Measurements from ENCODE around the gene MAML3. TPM values are rescaled to one million over a fixed set of nuclear protein-coding genes. Genes with fewer than 3 reads are reported as not detected.

The MAML3 gene
- total and polyA plus RNA-seq, 3 experiments from 2014 or later, result 0.44 to 0.57 (median 0.52) TPM

DNA sequence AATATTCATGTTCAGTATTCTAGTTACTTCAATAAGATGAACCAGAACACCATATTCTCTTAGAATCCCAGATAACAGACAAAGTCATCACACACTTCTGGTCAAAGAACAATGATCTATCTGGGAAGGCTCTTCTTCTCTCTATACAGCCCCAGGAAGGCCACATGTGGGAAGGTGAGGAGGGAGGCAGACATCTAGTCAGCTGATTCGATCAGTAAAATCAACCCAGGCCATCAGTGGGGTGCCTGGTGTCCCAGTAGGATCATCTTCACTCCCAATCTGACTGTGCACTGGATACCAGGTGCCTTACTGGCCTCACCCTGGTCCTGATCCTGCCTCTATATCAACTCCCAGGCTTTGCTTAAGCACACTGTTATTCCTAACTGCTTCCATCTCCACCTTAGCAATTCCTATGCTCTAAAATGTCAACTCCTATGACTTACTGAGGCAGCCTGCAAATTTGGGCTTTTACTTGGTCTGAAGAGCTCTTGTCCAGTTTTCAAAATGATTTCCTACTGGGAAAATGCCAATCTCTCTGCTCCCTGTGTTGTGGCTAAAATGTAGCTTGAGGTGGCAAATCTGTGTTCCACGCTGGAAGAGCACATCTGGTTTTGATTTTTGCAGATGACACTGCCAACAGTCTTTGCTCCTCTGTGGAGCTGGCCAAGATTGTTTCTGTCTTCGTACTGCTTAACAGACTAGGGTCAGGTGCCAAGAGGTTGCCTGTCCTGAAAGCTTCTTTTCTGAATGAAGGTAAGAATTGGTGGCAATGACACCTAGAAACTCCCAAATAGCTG lies 359.6 kb downstream of the MAML3 start:
- Mint-ChIP-seq H3K27ac (no peak overlapping the region), H3K4me1 (no peaks in the 10 kb centered on the region), H3K9me3 (peaks cover 0 to 8% (median 0%) of the 10 kb centered on the region in 5 donors), H3K27me3 (peaks cover 6 to 34% of the 10 kb centered on the region in 2 donors), H3K4me3 (no peak overlapping the region), H3K36me3 (no peaks in the 10 kb centered on the region)
- Histone ChIP-seq H3K4me1 (ENCODE audit: insufficient read depth, low read length) (no peaks in the 10 kb centered on the region), H3K27ac (ENCODE audit: low read depth, low read length) (no peak overlapping the region), H3K4me3 (ENCODE audit: low read length) (no peak overlapping the region), H3K9me3 (ENCODE audit: low read length) (no peaks in the 10 kb centered on the region), H3K36me3 (ENCODE audit: insufficient read depth, low read length) (no peaks in the 10 kb centered on the region), H3K27me3 (ENCODE audit: insufficient read depth, low read length, poor library complexity, severe bottlenecking) (no peaks in the 10 kb centered on the region)
- DNase-seq, result no peak
- CTCF ChIA-PET, result no interaction called here
- POLR2A ChIA-PET, result no interaction called here

DNA sequence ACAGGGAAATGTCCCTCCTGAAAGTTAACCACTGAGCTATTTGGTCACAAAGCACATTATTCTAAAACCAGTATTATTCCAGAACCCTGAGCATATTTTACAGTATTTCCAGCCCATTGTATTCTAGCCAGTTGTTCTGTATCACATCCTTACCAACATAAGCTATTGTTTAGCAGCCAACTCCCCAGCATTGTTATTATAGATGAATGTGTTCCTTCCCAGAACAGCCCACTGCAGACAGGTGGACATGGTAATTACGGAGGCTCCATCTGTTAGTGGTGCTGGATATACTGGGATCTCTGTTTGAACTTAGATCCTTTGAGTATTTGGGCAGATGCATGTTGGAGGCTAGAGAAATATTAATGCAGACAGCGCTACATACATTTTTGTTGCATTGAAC lies 362.3 kb downstream of the MAML3 start:
- Histone ChIP-seq H3K27me3 (ENCODE audit: insufficient read depth, low read length, poor library complexity, severe bottlenecking) (no peaks in the 10 kb centered on the region), H3K27ac (ENCODE audit: low read depth, low read length) (no peak overlapping the region), H3K9me3 (ENCODE audit: low read length) (no peaks in the 10 kb centered on the region), H3K36me3 (ENCODE audit: insufficient read depth, low read length) (no peaks in the 10 kb centered on the region), H3K4me3 (ENCODE audit: low read length) (no peak overlapping the region), H3K4me1 (ENCODE audit: insufficient read depth, low read length) (no peaks in the 10 kb centered on the region)
- Mint-ChIP-seq H3K36me3 (peaks cover 0 to 3% (median 0%) of the 10 kb centered on the region in 3 donors), H3K9me3 (peaks cover 0 to 10% (median 0%) of the 10 kb centered on the region in 5 donors), H3K27ac (no peak overlapping the region), H3K4me1 (no peaks in the 10 kb centered on the region), H3K4me3 (no peak overlapping the region), H3K27me3 (peaks cover 7 to 35% of the 10 kb centered on the region in 2 donors)
- no peak for DNase-seq
- CTCF ChIA-PET, result interaction anchor here (1.1 kb wide), 1 partner anchor 70 kb away, joined by 3 read pairs; no protein-coding TSS in a partner anchor
- POLR2A ChIA-PET, result no interaction called here

DNA sequence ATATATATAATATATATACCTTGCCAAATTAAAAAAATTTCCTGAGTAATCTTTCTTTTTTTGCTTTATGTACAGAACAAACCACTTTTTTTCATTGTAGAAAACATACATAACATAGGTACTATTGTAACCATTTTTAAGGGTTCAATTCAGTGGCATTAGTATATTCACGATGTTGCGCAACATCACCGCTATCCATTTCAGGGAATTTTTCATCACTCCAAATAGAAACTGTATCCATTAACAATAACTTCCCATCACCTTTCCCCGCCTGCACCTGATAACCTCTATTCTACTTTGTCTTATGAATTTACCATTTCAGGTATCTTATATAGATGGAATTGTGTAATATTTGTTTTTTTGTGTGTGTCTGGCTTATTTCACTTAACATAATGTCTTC lies 363.7 kb downstream of the MAML3 start:
- H3K27me3 Mint-ChIP-seq, result peaks cover 7 to 30% of the 10 kb centered on the region in 2 donors
- no peaks in the 10 kb centered on the region for H3K27me3 ChIP-seq (ENCODE audit: insufficient read depth, low read length, poor library complexity, severe bottlenecking)
- H3K27ac Mint-ChIP-seq, result no peak overlapping the region
- CTCF ChIA-PET, result no interaction called here
- H3K4me3 ChIP-seq (ENCODE audit: low read length), result no peak overlapping the region
- H3K9me3 ChIP-seq (ENCODE audit: low read length), result no peaks in the 10 kb centered on the region
- no peaks in the 10 kb centered on the region for H3K4me1 Mint-ChIP-seq
- H3K9me3 Mint-ChIP-seq, result peaks cover 0 to 8% (median 0%) of the 10 kb centered on the region in 5 donors
- H3K36me3 Mint-ChIP-seq, result peaks cover 0 to 3% (median 0%) of the 10 kb centered on the region in 3 donors
- H3K36me3 ChIP-seq (ENCODE audit: insufficient read depth, low read length), result no peaks in the 10 kb centered on the region
- POLR2A ChIA-PET, result no interaction called here
- DNase-seq, result no peak
- no peak overlapping the region for H3K4me3 Mint-ChIP-seq
- no peak overlapping the region for H3K27ac ChIP-seq (ENCODE audit: low read depth, low read length)
- no peaks in the 10 kb centered on the region for H3K4me1 ChIP-seq (ENCODE audit: insufficient read depth, low read length)

DNA sequence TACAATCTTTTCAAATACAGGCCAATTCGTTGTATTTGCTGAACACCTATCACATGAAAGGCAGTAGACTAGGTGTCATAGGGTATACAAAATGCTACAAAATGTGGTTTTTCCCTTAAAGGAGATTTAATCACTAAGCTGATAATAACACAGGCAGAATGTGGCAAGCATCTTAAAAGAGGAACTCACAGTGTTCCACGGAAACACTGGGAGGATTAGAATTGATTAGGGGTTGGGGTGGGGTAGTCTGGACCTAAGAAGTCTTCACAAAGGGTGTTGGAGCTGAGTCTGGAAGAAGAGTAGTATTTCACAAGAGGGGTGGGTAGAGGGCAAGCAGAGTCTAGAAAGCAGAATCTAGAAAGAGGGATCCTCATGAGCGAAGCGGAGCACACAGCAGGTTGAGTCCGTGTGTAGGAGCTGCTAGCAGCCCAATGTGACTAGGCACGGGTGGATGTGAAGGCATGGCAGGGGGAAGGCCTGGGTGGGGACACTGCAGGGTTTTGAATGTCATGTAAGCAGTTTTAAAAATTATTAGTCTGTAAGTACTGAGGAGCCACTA lies 364.8 kb downstream of the MAML3 start:
- Mint-ChIP-seq H3K36me3 (peaks cover 0 to 3% (median 0%) of the 10 kb centered on the region in 3 donors), H3K9me3 (peaks cover 0 to 8% (median 0%) of the 10 kb centered on the region in 5 donors), H3K4me1 (no peaks in the 10 kb centered on the region), H3K4me3 (no peak overlapping the region), H3K27ac (no peak overlapping the region), H3K27me3 (peaks cover 7 to 25% of the 10 kb centered on the region in 2 donors)
- POLR2A ChIA-PET, result interaction anchor here (0.6 kb wide), 1 partner anchor 25 kb away, joined by 3 read pairs; no protein-coding TSS in a partner anchor
- no peaks in the 10 kb centered on the region for H3K27me3 ChIP-seq (ENCODE audit: insufficient read depth, low read length, poor library complexity, severe bottlenecking)
- H3K27ac ChIP-seq (ENCODE audit: low read depth, low read length), result no peak overlapping the region
- CTCF ChIA-PET, result no interaction called here
- no peak overlapping the region for H3K4me3 ChIP-seq (ENCODE audit: low read length)
- no peaks in the 10 kb centered on the region for H3K9me3 ChIP-seq (ENCODE audit: low read length)
- H3K36me3 ChIP-seq (ENCODE audit: insufficient read depth, low read length), result no peaks in the 10 kb centered on the region
- H3K4me1 ChIP-seq (ENCODE audit: insufficient read depth, low read length), result no peaks in the 10 kb centered on the region
- DNase-seq, result no peak

DNA sequence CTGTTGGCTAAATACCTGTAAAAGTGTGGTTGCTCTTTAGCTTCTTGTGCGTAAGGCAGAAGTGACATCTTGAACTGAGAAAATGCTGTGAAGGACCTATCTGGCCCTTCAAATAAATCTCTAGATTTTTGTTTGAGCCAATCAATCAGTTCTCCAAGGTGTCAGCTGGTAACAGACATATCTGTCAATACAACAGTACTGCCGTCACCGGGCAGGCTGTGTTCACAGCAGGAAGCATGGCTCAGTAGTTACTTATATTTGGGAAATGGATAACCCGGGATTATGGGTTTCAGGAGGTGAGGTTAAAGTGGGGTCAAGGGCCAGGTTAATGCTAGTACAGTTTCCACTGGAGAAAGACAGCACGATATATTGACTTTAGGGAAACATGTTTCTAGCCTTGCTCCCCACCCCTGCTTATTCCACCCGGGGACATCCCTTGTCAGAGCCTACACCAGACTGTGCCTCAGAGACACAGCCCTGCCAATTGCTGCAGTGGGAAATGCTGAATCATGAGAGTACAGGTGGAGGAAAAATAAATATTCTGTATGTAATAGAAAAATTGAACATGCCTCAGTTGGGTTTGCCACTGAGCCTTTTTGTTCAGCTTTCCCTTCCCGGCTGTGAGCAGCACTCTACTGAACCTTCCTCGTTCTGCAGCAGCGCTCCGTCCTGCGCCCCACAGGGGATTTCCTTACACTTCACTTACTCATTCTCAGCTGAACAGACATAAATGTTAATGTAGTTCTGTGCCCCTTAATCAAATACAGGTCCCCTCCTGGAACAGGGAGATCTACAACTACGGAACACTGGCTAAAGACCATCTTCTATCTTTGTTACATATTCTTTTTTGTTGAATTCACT lies 367.3 kb downstream of the MAML3 start:
- Mint-ChIP-seq H3K36me3 (peaks cover 0 to 3% (median 0%) of the 10 kb centered on the region in 3 donors), H3K4me1 (no peaks in the 10 kb centered on the region), H3K9me3 (peaks cover 0 to 8% (median 0%) of the 10 kb centered on the region in 5 donors), H3K4me3 (no peak overlapping the region), H3K27ac (no peak overlapping the region), H3K27me3 (peaks cover 7 to 16% of the 10 kb centered on the region in 2 donors)
- Histone ChIP-seq H3K27ac (ENCODE audit: low read depth, low read length) (no peak overlapping the region), H3K36me3 (ENCODE audit: insufficient read depth, low read length) (no peaks in the 10 kb centered on the region), H3K9me3 (ENCODE audit: low read length) (no peaks in the 10 kb centered on the region), H3K27me3 (ENCODE audit: insufficient read depth, low read length, poor library complexity, severe bottlenecking) (no peaks in the 10 kb centered on the region), H3K4me1 (ENCODE audit: insufficient read depth, low read length) (no peaks in the 10 kb centered on the region), H3K4me3 (ENCODE audit: low read length) (no peak overlapping the region)
- POLR2A ChIA-PET, result no interaction called here
- no peak for DNase-seq
- CTCF ChIA-PET, result no interaction called here

DNA sequence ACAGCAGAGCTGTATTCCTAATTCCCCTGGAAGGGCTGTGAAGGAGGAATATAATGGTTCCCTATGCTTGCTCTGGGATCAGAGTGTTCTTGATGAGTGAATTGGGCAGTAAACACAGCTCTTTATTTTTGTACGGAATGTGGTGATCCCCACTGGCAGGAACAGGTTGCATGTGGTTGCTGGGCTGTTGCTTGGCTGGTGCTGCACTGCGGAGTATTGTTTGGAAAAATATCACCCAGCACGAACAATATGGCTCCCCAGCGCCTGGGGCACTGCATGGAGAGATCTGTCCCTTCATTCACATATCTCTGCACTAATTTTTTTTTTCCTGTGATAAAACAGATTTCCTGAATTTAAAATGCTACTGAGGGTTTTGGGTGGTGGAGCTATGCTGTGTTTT lies 368.6 kb downstream of the MAML3 start:
- Histone ChIP-seq H3K36me3 (ENCODE audit: insufficient read depth, low read length) (no peaks in the 10 kb centered on the region), H3K27ac (ENCODE audit: low read depth, low read length) (no peak overlapping the region), H3K9me3 (ENCODE audit: low read length) (no peaks in the 10 kb centered on the region), H3K27me3 (ENCODE audit: insufficient read depth, low read length, poor library complexity, severe bottlenecking) (no peaks in the 10 kb centered on the region), H3K4me3 (ENCODE audit: low read length) (no peak overlapping the region), H3K4me1 (ENCODE audit: insufficient read depth, low read length) (no peaks in the 10 kb centered on the region)
- Mint-ChIP-seq H3K4me3 (no peak overlapping the region), H3K4me1 (no peaks in the 10 kb centered on the region), H3K27me3 (peaks cover 7 to 13% of the 10 kb centered on the region in 2 donors), H3K27ac (no peak overlapping the region), H3K9me3 (peaks cover 0 to 5% (median 0%) of the 10 kb centered on the region in 5 donors), H3K36me3 (peaks cover 0 to 3% (median 0%) of the 10 kb centered on the region in 3 donors)
- ChIA-PET CTCF (no interaction called here), POLR2A (no interaction called here)
- no peak for DNase-seq

DNA sequence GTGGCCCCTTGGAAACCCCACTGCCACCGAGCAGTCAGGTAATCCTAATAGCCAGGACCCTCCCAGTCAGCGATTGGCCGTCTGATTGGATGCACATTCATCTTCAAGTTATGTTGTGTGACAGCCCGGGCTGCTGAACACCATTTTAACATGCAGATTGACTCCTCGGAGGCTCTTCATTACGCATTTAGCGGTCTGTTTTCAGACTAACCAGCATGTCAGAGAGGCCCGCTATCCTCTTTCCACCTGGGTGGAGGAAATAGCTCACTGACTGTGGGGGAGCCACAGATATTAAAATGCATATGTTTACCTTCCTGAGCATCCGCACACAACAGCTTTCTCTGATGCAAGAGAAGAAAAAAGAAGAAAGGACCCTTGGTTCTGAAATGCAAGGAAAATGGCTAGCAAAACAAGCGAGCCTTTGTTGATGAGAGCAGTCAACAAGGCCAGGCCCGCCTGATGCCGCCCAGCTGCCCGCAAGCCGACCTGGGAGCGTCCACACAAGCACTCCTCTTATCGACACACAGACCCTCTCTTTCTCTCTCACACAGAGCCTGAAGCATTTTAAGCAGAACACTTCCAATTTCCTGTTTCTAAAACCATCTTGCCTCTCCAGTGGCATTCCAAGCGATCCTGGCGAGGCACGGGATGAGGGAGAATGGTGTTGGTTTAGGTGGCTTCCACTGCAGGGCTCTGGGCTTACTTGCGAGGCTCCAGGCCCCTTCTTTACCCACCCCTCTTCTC lies 370.1 kb downstream of the MAML3 start:
- POLR2A ChIA-PET, result no interaction called here
- H3K4me3 ChIP-seq (ENCODE audit: low read length), result no peak overlapping the region
- H3K27me3 ChIP-seq (ENCODE audit: insufficient read depth, low read length, poor library complexity, severe bottlenecking), result no peaks in the 10 kb centered on the region
- no peak overlapping the region for H3K27ac Mint-ChIP-seq
- DNase-seq, result no peak
- H3K27ac ChIP-seq (ENCODE audit: low read depth, low read length), result no peak overlapping the region
- H3K27me3 Mint-ChIP-seq, result peaks cover 0 to 7% of the 10 kb centered on the region in 2 donors
- H3K4me3 Mint-ChIP-seq, result no peak overlapping the region
- H3K36me3 Mint-ChIP-seq, result no peaks in the 10 kb centered on the region
- H3K36me3 ChIP-seq (ENCODE audit: insufficient read depth, low read length), result no peaks in the 10 kb centered on the region
- CTCF ChIA-PET, result no interaction called here
- H3K9me3 ChIP-seq (ENCODE audit: low read length), result no peaks in the 10 kb centered on the region
- H3K4me1 Mint-ChIP-seq, result no peaks in the 10 kb centered on the region
- H3K4me1 ChIP-seq (ENCODE audit: insufficient read depth, low read length), result no peaks in the 10 kb centered on the region
- peaks cover 0 to 3% (median 0%) of the 10 kb centered on the region in 5 donors for H3K9me3 Mint-ChIP-seq

Measured in CD8-positive, alpha-beta memory T cell (primary cell).